GM12878 (cell line): ENCODE measurements around the gene INPP4B. TPM values are rescaled to one million over a fixed set of nuclear protein-coding genes. Genes with fewer than 3 reads are reported as not detected.

Experiments used
- ATAC-seq: fragments of 200-7000 bp; cut with Tn5 transposase; 3 replicates; pipeline ENCODE4 v1.9.1; 2020; ENCODE audit warnings: mild to moderate bottlenecking, moderate library complexity
- BruUV-seq: library from RNA; stranded (reverse); fragments of 400-500 nt; replicated peaks from 2 replicates; lab custom pipeline; 2021; lab: Mats Ljungman, UMichigan
- CTCF ChIA-PET: fragments of 300-600 bp; sonication (Branson Sonifier 250); formaldehyde crosslinking; extraction: SDS; loops from one replicate; lab custom pipeline; 2021; ENCODE audit warnings: inconsistent platforms; lab: Yijun Ruan, JAX
- POLR2A ChIA-PET: fragments of 350-600 bp; formaldehyde crosslinking; extraction: SDS; loops from one replicate; lab custom pipeline; 2021; ENCODE audit warnings: inconsistent platforms; lab: Charles Lee
- RAD21 ChIA-PET: fragments of 300-600 bp; sonication (Branson Sonifier 250); formaldehyde crosslinking; loops from one replicate; lab custom pipeline; 2023; ENCODE audit warnings: antibody characterized with exemption; ENCODE audit not compliant: unreplicated experiment; lab: Charles Lee
- SMC1A ChIA-PET: fragments of 300-600 bp; sonication (Branson Sonifier 250); formaldehyde crosslinking; loops from one replicate; lab custom pipeline; 2023; ENCODE audit not compliant: unreplicated experiment, uncharacterized antibody; lab: Charles Lee
- DNase-seq: peaks from one replicate; pipeline ENCODE4 v3.0.0-alpha.2; 2011; ENCODE audit warnings: low read depth, low spot score
- FAIRE-seq: peaks from 3 replicates; lab custom pipeline; 2011; peaks lifted over from hg19 to GRCh38; lab: Jason Lieb, UNC
- H2AFZ ChIP-seq: 2 replicates; pipeline ENCODE4 v1.6.0; 2011; ENCODE audit warnings: low read depth, low read length, control low read depth; ENCODE audit not compliant: control insufficient read depth
- H3K27ac ChIP-seq: 2 replicates; pipeline ENCODE4 v1.5.1; 2011; ENCODE audit warnings: control low read depth; ENCODE audit not compliant: control insufficient read depth, insufficient read depth
- H3K27me3 ChIP-seq, 2 experiments: replicated peaks in 1 of 2; 2 replicates each; pipeline versions ENCODE4 v1.6.0 to v1.6.1; 2011; ENCODE audit warnings: low read length in 1 of 2; ENCODE audit not compliant: control insufficient read depth in 2 of 2, insufficient read depth in 2 of 2
- H3K36me3 ChIP-seq, 2 experiments: 2 replicates each; pipeline ENCODE4 v1.5.1; 2011; ENCODE audit warnings: low read length in 1 of 2; ENCODE audit not compliant: control insufficient read depth in 2 of 2, insufficient read depth in 2 of 2
- H3K4me1 ChIP-seq: 2 replicates; pipeline ENCODE4 v1.6.1; 2011; ENCODE audit warnings: mild to moderate bottlenecking, low read length, moderate library complexity, mixed read lengths; ENCODE audit not compliant: control insufficient read depth, insufficient read depth
- H3K4me2 ChIP-seq: 2 replicates; pipeline ENCODE4 v1.6.0; 2011; ENCODE audit warnings: control low read depth; ENCODE audit not compliant: control insufficient read depth, insufficient read depth
- H3K4me3 ChIP-seq: fragments of 200-600 bp; sonication (generic); 2 replicates; pipeline ENCODE4 v1.5.1; 2016
- H3K79me2 ChIP-seq: 2 replicates; pipeline ENCODE4 v1.6.0; 2011; ENCODE audit warnings: low read length; ENCODE audit not compliant: control insufficient read depth, insufficient read depth
- H3K9ac ChIP-seq: 2 replicates; pipeline ENCODE4 v1.8.0; 2011; ENCODE audit warnings: low read length, control low read depth, mixed read lengths; ENCODE audit not compliant: control insufficient read depth, insufficient read depth
- H3K9me3 ChIP-seq: replicated peaks from 3 replicates; pipeline ENCODE4 v1.5.1; 2011; ENCODE audit warnings: mild to moderate bottlenecking, low read length; ENCODE audit not compliant: control insufficient read depth, insufficient read depth
- H4K20me1 ChIP-seq: 2 replicates; pipeline ENCODE4 v1.6.0; 2011; ENCODE audit not compliant: control insufficient read depth, insufficient read depth
- IKZF1 ChIP-seq: fragments of 450-650 bp; conservative IDR thresholded peaks from 2 replicates; pipeline ENCODE4 v1.6.1; 2017; ENCODE audit warnings: antibody characterized with exemption, mild to moderate bottlenecking
- POLR2AphosphoS5 ChIP-seq: IDR thresholded peaks from 2 replicates; pipeline ENCODE4 v1.6.1; 2011; ENCODE audit warnings: mild to moderate bottlenecking, low read length, inconsistent platforms
- WGBS: methylation state at CpG from one replicate; pipeline ENCODE4 v1.1.6; 2016; ENCODE audit warnings: low lambda C conversion rate; ENCODE audit not compliant: insufficient replicate concordance, insufficient coverage; ENCODE audit errors: missing lambda C conversion rate; 5-methylcytosine and 5-hydroxymethylcytosine counted together
- in situ Hi-C: fragments of 300-500 bp; cut with MboI; formaldehyde crosslinking; loops from 9 replicates; pipeline ENCODE4 v1.14.3; 2018; ENCODE audit warnings: mixed read lengths
- intact Hi-C: fragments of 100-400 bp; cut with micrococcal nuclease; formaldehyde crosslinking; loops from one replicate; pipeline ENCODE4 v1.14.2; 2022; ENCODE audit not compliant: unreplicated experiment
- polyA plus RNA-seq, 11 experiments: library from polyadenylated mRNA; depleted of rRNA in 4 of 11; unstranded in 6 of 11; stranded (reverse) in 5 of 11; fragments of >200 nt; fragmentation: Nextera tagmentation in 4 of 11; fragmentation: Illumina TruSeq in 1 of 11; extraction: Ambion mirVana in 4 of 11; extraction: Trizol in 1 of 11; gene quantifications; 1 replicate in 1 of 11; 2 replicates in 10 of 11; pipeline versions ENCODE4 v1.2.1 to v1.2.3, GENCODE V29; 2011 to 2016; ENCODE audit warnings: inconsistent platforms in 2 of 11, missing spikeins in 2 of 11, low read depth in 1 of 11
- total RNA-seq, 4 experiments: library from RNA; depleted of rRNA in 3 of 4; stranded (reverse); fragments of >200 nt in 3 of 4; fragmentation: Illumina TruSeq in 1 of 4; extraction: Trizol in 1 of 4; gene quantifications; 2 replicates each; pipeline versions ENCODE4 v1.2.1 to v1.2.3, GENCODE V29; 2013 to 2021
- TF ChIP-seq, protein P1 (sequence below): fragments of 450-650 bp; IDR thresholded peaks from 2 replicates; pipeline ENCODE4 v1.6.1; 2017; ENCODE audit warnings: mild to moderate bottlenecking
- TF ChIP-seq, protein P2 (sequence below): IDR thresholded peaks from 2 replicates; pipeline ENCODE4 v1.6.1; 2012; ENCODE audit warnings: low read depth, low read length, improper control_type of control experiment

The INPP4B gene
- total and polyA plus RNA-seq, 10 of the 15 experiments (the other 5 are each of a cell fraction or from before 2014, with no cell fraction given), result 0.53 to 11.2 (median 0.95) TPM

GRCh38 chr4:142703694-142704309 lies 142.3 kb downstream of the INPP4B start:
- BruUV-seq, result no TSS peak
- POLR2A ChIA-PET, result no interaction called here
- no peak overlapping the region for H3K4me3 ChIP-seq
- no peak overlapping the region for H2AFZ ChIP-seq
- no peaks in the 10 kb centered on the region for H3K79me2 ChIP-seq
- 1% methylated on average over 4 of the region's 4 CpGs for WGBS
- RAD21 ChIA-PET, result no interaction called here
- no peak for FAIRE-seq
- no peak for ATAC-seq
- H3K27me3 ChIP-seq, result no peaks in the 10 kb centered on the region
- H3K4me1 ChIP-seq, result no peaks in the 10 kb centered on the region
- no peaks in the 10 kb centered on the region for H4K20me1 ChIP-seq
- CTCF ChIA-PET, result interaction anchor here (0.7 to 1.1 kb wide), 4 partner anchors 10 to 100 kb away, joined by 3 to 5 read pairs (median 3); no protein-coding TSS in a partner anchor
- H3K4me2 ChIP-seq, result no peak overlapping the region
- no peaks in the 10 kb centered on the region; the same call in 2 of the 3 replicates for H3K9me3 ChIP-seq
- intact Hi-C loops (no loop called here), in situ Hi-C loops (loop anchor here (25.0 kb wide), 1 partner anchor 567 kb away; no protein-coding TSS in a partner anchor)
- DNase-seq, result no peak
- H3K36me3 ChIP-seq, result no peaks in the 10 kb centered on the region
- SMC1A ChIA-PET, result interaction anchor here (1.0 kb wide), 2 partner anchors 17 to 223 kb away, joined by 3 read pairs; no protein-coding TSS in a partner anchor
- H3K9ac ChIP-seq, result no peak overlapping the region
- no peak overlapping the region for H3K27ac ChIP-seq
- TF ChIP-seq, protein P1, sequence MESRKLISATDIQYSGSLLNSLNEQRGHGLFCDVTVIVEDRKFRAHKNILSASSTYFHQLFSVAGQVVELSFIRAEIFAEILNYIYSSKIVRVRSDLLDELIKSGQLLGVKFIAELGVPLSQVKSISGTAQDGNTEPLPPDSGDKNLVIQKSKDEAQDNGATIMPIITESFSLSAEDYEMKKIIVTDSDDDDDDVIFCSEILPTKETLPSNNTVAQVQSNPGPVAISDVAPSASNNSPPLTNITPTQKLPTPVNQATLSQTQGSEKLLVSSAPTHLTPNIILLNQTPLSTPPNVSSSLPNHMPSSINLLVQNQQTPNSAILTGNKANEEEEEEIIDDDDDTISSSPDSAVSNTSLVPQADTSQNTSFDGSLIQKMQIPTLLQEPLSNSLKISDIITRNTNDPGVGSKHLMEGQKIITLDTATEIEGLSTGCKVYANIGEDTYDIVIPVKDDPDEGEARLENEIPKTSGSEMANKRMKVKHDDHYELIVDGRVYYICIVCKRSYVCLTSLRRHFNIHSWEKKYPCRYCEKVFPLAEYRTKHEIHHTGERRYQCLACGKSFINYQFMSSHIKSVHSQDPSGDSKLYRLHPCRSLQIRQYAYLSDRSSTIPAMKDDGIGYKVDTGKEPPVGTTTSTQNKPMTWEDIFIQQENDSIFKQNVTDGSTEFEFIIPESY, result no peak
- TF ChIP-seq, protein P2, sequence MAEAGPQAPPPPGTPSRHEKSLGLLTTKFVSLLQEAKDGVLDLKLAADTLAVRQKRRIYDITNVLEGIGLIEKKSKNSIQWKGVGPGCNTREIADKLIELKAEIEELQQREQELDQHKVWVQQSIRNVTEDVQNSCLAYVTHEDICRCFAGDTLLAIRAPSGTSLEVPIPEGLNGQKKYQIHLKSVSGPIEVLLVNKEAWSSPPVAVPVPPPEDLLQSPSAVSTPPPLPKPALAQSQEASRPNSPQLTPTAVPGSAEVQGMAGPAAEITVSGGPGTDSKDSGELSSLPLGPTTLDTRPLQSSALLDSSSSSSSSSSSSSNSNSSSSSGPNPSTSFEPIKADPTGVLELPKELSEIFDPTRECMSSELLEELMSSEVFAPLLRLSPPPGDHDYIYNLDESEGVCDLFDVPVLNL, result no peak
- TF ChIP-seq IKZF1 (no peak), POLR2AphosphoS5 (no peak)
